Upper lobe of left lung (tissue), 4 donors: ENCODE results near the gene CMTM8.

ENCODE experiments used
- EP300 ChIP-seq, 4 donors: sonication (generic); formaldehyde crosslinking; IDR thresholded peaks; one replicate each; pipeline ENCODE4 v1.5.1; 2017; ENCODE audit warnings: antibody characterized with exemption in 4 of 4, control low read depth in 2 of 4
- POLR2A ChIP-seq, 4 donors: fragments of 450-650 bp; IDR thresholded peaks; one replicate each; pipeline ENCODE4 v1.5.1; 2016 to 2017; ENCODE audit warnings: antibody characterized with exemption in 4 of 4, mild to moderate bottlenecking in 2 of 4
- POLR2AphosphoS5 ChIP-seq, 2 donors: sonication (generic); formaldehyde crosslinking; IDR thresholded peaks; one replicate each; pipeline ENCODE4 v1.5.1; 2017; ENCODE audit warnings: antibody characterized with exemption in 2 of 2
- TF ChIP-seq, protein P1 (sequence below), 6 experiments: fragments of 450-650 bp in 4 of 6; fragments of 200-600 bp in 2 of 6; sonication (generic) in 2 of 6; IDR thresholded peaks; one replicate each; pipeline ENCODE4 v1.5.1; 2016 to 2019; ENCODE audit warnings: antibody characterized with exemption in 6 of 6

GRCh38 chr3:32384938-32385337 is 146.5 kb downstream of the CMTM8 start:
- TF ChIP-seq, protein P1, sequence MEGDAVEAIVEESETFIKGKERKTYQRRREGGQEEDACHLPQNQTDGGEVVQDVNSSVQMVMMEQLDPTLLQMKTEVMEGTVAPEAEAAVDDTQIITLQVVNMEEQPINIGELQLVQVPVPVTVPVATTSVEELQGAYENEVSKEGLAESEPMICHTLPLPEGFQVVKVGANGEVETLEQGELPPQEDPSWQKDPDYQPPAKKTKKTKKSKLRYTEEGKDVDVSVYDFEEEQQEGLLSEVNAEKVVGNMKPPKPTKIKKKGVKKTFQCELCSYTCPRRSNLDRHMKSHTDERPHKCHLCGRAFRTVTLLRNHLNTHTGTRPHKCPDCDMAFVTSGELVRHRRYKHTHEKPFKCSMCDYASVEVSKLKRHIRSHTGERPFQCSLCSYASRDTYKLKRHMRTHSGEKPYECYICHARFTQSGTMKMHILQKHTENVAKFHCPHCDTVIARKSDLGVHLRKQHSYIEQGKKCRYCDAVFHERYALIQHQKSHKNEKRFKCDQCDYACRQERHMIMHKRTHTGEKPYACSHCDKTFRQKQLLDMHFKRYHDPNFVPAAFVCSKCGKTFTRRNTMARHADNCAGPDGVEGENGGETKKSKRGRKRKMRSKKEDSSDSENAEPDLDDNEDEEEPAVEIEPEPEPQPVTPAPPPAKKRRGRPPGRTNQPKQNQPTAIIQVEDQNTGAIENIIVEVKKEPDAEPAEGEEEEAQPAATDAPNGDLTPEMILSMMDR (IDR thresholded peaks at IDR 0.05): no peak
- TF ChIP-seq EP300 (IDR thresholded peaks at IDR 0.05) (no peak), POLR2A (IDR thresholded peaks at IDR 0.05) (no peak), POLR2AphosphoS5 (IDR thresholded peaks at IDR 0.05) (no peak)
